T-helper 2 cell treated with Interferon-gamma antibody and Interleukin-4, amounts not matched to agents 5 μg/mL and 100 μg/mL, for 36 hours (primary cell): ENCODE data around the gene ARFGAP3.

ENCODE experiments used
- DNase-seq: peaks from one replicate; pipeline ENCODE4 v3.0.0; 2021; ENCODE audit warnings: low spot score
- H3K27ac Mint-ChIP-seq: one replicate; pipeline ENCODE4 v1.8.0; 2021; ENCODE audit warnings: mild to moderate bottlenecking, mixed read lengths
- H3K27me3 Mint-ChIP-seq: one replicate; pipeline ENCODE4 v1.8.0; 2021; ENCODE audit warnings: low read depth, mixed read lengths
- H3K36me3 Mint-ChIP-seq: one replicate; pipeline ENCODE4 v1.8.0; 2021; ENCODE audit warnings: low read depth, mixed read lengths
- H3K4me1 Mint-ChIP-seq: one replicate; pipeline ENCODE4 v1.8.0; 2021; ENCODE audit warnings: low read depth, mixed read lengths
- H3K4me3 Mint-ChIP-seq: one replicate; pipeline ENCODE4 v1.8.0; 2022; ENCODE audit warnings: mild to moderate bottlenecking, moderate library complexity, mixed read lengths
- H3K9me3 Mint-ChIP-seq: one replicate; pipeline ENCODE4 v1.8.0; 2021; ENCODE audit warnings: mixed read lengths

The ARFGAP3 gene

GRCh38 chr22:42891008-42891407, 33.9 kb upstream of the ARFGAP3 start:
- peaks cover 34% of the 10 kb centered on the region for H3K4me1 Mint-ChIP-seq
- no peaks in the 10 kb centered on the region for H3K9me3 Mint-ChIP-seq
- no peak overlapping the region for H3K27ac Mint-ChIP-seq
- no peaks in the 10 kb centered on the region for H3K27me3 Mint-ChIP-seq
- DNase-seq: no peak
- H3K4me3 Mint-ChIP-seq: no peak overlapping the region
- peaks cover 21% of the 10 kb centered on the region for H3K36me3 Mint-ChIP-seq

- Mint-ChIP-seq H3K4me3 (peak overlapping the region; percentile 45), H3K27ac (peak overlapping the region; percentile 83), H3K4me1 (peaks cover 20% of the 10 kb centered on the region), H3K36me3 (peaks cover 22% of the 10 kb centered on the region), H3K27me3 (no peaks in the 10 kb centered on the region), H3K9me3 (no peaks in the 10 kb centered on the region)
- no peak for DNase-seq
These were observed 32.2 kb upstream of the ARFGAP3 start for GRCh38 chr22:42889304-42889703.

- Mint-ChIP-seq H3K36me3 (peaks cover 25% of the 10 kb centered on the region), H3K4me1 (peaks cover 16% of the 10 kb centered on the region), H3K4me3 (no peak overlapping the region), H3K27me3 (no peaks in the 10 kb centered on the region), H3K27ac (peak overlapping the region; percentile 24), H3K9me3 (no peaks in the 10 kb centered on the region)
- no peak for DNase-seq
These were observed 30.7 kb upstream of the ARFGAP3 start for GRCh38 chr22:42887523-42888507.

- Mint-ChIP-seq H3K4me1 (peaks cover 16% of the 10 kb centered on the region), H3K36me3 (peaks cover 25% of the 10 kb centered on the region), H3K27me3 (no peaks in the 10 kb centered on the region), H3K9me3 (no peaks in the 10 kb centered on the region), H3K4me3 (no peak overlapping the region), H3K27ac (no peak overlapping the region)
- no peak for DNase-seq
These were observed 30.0 kb upstream of the ARFGAP3 start for GRCh38 chr22:42887120-42887519.

- Mint-ChIP-seq H3K27me3 (no peaks in the 10 kb centered on the region), H3K36me3 (peaks cover 22% of the 10 kb centered on the region), H3K4me1 (peaks cover 16% of the 10 kb centered on the region), H3K4me3 (no peak overlapping the region), H3K27ac (no peak overlapping the region), H3K9me3 (no peaks in the 10 kb centered on the region)
- no peak for DNase-seq
These were observed 28.4 kb upstream of the ARFGAP3 start for GRCh38 chr22:42885446-42885845.

GRCh38 chr22:42884616-42885375, 27.7 kb upstream of the ARFGAP3 start:
- H3K27me3 Mint-ChIP-seq: no peaks in the 10 kb centered on the region
- no peaks in the 10 kb centered on the region for H3K9me3 Mint-ChIP-seq
- no peak overlapping the region for H3K4me3 Mint-ChIP-seq
- no peak for DNase-seq
- H3K36me3 Mint-ChIP-seq: peaks cover 22% of the 10 kb centered on the region
- peaks cover 16% of the 10 kb centered on the region for H3K4me1 Mint-ChIP-seq
- no peak overlapping the region for H3K27ac Mint-ChIP-seq

GRCh38 chr22:42883970-42884369, 26.9 kb upstream of the ARFGAP3 start:
- H3K4me1 Mint-ChIP-seq: peaks cover 9% of the 10 kb centered on the region
- no peaks in the 10 kb centered on the region for H3K9me3 Mint-ChIP-seq
- no peak overlapping the region for H3K4me3 Mint-ChIP-seq
- H3K27ac Mint-ChIP-seq: no peak overlapping the region
- DNase-seq: no peak
- H3K27me3 Mint-ChIP-seq: no peaks in the 10 kb centered on the region
- H3K36me3 Mint-ChIP-seq: peaks cover 19% of the 10 kb centered on the region

- DNase-seq: no peak
These were observed 26.0 kb upstream of the ARFGAP3 start for GRCh38 chr22:42883121-42883520.

GRCh38 chr22:42881982-42882656, 25.0 kb upstream of the ARFGAP3 start:
- no peaks in the 10 kb centered on the region for H3K4me1 Mint-ChIP-seq
- no peak overlapping the region for H3K27ac Mint-ChIP-seq
- H3K36me3 Mint-ChIP-seq: peaks cover 5% of the 10 kb centered on the region
- DNase-seq: no peak
- H3K27me3 Mint-ChIP-seq: no peaks in the 10 kb centered on the region
- H3K4me3 Mint-ChIP-seq: no peak overlapping the region
- no peaks in the 10 kb centered on the region for H3K9me3 Mint-ChIP-seq

More at GRCh38 chr22:42883121-42883520, 26.0 kb upstream of the ARFGAP3 start:
- H3K9me3 Mint-ChIP-seq: no peaks in the 10 kb centered on the region
- H3K27me3 Mint-ChIP-seq: no peaks in the 10 kb centered on the region
- H3K36me3 Mint-ChIP-seq: peaks cover 13% of the 10 kb centered on the region
- peaks cover 2% of the 10 kb centered on the region for H3K4me1 Mint-ChIP-seq
- no peak overlapping the region for H3K27ac Mint-ChIP-seq
- H3K4me3 Mint-ChIP-seq: no peak overlapping the region

- no peaks in the 10 kb centered on the region for H3K4me1 Mint-ChIP-seq
- H3K4me3 Mint-ChIP-seq: no peak overlapping the region
- H3K36me3 Mint-ChIP-seq: peaks cover 4% of the 10 kb centered on the region
- DNase-seq: no peak
- H3K27ac Mint-ChIP-seq: no peak overlapping the region
- no peaks in the 10 kb centered on the region for H3K27me3 Mint-ChIP-seq
- H3K9me3 Mint-ChIP-seq: no peaks in the 10 kb centered on the region
These were observed 24.2 kb upstream of the ARFGAP3 start for GRCh38 chr22:42881298-42881697.

- no peaks in the 10 kb centered on the region for H3K9me3 Mint-ChIP-seq
- H3K27me3 Mint-ChIP-seq: no peaks in the 10 kb centered on the region
- DNase-seq: no peak
- H3K36me3 Mint-ChIP-seq: peaks cover 4% of the 10 kb centered on the region
- no peak overlapping the region for H3K4me3 Mint-ChIP-seq
- H3K4me1 Mint-ChIP-seq: no peaks in the 10 kb centered on the region
- H3K27ac Mint-ChIP-seq: no peak overlapping the region
These were observed 23.7 kb upstream of the ARFGAP3 start for GRCh38 chr22:42880815-42881214.

GRCh38 chr22:42879371-42880021, 22.4 kb upstream of the ARFGAP3 start:
- no peak for DNase-seq
- Mint-ChIP-seq H3K27ac (no peak overlapping the region), H3K9me3 (no peaks in the 10 kb centered on the region), H3K27me3 (no peaks in the 10 kb centered on the region), H3K4me3 (no peak overlapping the region), H3K4me1 (no peaks in the 10 kb centered on the region), H3K36me3 (peaks cover 7% of the 10 kb centered on the region)

GRCh38 chr22:42878561-42879305, 21.7 kb upstream of the ARFGAP3 start:
- peaks cover 5% of the 10 kb centered on the region for H3K36me3 Mint-ChIP-seq
- H3K9me3 Mint-ChIP-seq: no peaks in the 10 kb centered on the region
- no peaks in the 10 kb centered on the region for H3K4me1 Mint-ChIP-seq

More at GRCh38 chr22:42878561-42879305, 21.7 kb upstream of the ARFGAP3 start:
- peak overlapping the region; percentile 26 for H3K27ac Mint-ChIP-seq
- H3K4me3 Mint-ChIP-seq: no peak overlapping the region
- H3K27me3 Mint-ChIP-seq: no peaks in the 10 kb centered on the region
- DNase-seq: no peak
